ENCODE results near the gene SLC35D1.
A peak's percentile ranks its signal among the peaks of the same experiment; 100 is the strongest.
"Not testable (repeated sequence)": the region's sequence is repeated elsewhere in the genome, so short reads cannot be mapped to it uniquely, and the experiment has no call there.

SLC35D1 gene

DNA sequence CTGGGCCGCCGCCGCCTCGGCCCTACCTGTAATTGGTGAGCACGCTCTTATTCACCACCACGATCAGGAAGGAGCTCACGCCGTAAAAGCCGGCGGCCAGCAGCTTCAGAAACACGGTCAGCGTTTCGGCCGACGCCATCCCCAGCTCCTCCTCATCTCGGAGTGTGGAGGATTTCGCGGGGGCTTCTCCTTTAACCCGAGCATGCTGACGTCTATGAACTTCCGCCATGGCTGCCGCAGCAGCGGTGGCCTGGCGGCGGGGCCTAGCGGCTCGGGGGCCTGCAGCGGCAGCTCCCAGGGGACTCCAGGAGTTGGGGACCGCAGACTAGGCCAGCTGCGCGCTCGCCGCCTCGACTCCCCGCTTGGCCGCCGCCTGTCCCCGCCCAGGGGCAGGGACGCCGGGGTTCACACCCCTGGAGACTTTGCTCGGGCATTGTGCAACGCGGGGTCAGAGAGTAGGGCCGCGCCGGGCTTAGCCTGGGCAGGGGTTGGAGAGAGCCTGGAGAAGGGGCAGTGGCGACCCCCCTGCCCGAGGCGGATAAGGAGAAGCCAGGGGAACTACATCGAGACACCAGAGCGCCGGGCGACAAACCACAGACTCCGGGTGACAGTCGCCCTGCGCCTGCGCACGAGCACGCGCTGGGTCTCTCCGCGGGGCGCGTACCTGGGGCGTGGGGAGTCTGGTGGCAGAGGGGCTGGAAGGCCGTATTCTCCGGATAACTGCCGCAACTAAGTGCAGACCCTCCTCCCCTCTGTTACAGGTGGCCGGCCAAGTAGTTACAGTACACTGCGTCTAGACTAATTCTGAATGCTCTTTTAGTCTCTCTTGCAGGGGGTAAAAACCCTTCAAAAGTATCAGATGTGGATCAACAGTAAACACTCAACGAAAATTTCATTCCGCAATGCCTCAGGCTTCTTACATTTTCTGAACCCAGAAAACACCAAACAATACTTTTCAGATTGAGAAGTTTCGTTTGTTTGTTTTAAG is at the start of gene SLC35D1:
Gene SLC35D1, minus strand, starts transcription at position 364 of the 988 bp plus-strand sequence. Its CDS starts 135 bp downstream, at position 229.
- peak; percentile 95 for DNase-seq

- no peak for DNase-seq
Measured at GRCh38 chr1:67103548-67103947, 49.6 kb upstream of the SLC35D1 start.

- DNase-seq: no peak
Measured at GRCh38 chr1:67100833-67101232, 46.9 kb upstream of the SLC35D1 start.

DNA sequence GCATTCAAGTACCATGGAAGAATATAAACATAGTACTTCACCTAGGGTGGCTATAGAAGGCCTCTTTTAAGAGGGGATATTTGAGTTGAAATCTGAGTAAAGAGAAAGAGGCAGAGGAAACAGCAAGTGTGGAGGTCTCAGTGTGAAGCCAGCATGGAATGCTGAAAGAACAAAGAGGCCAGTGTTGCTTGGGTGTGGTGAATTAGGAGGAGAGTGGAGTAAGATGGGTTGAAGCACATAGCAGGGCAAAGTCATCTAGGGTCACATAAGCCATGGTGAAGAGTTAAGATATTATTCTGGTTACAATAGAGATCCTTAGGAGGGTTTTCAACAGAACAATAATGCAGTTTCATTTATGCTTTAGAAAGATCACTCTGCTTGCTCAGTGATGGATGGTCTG is 43.4 kb upstream of the SLC35D1 start:
- no peak for DNase-seq

- DNase-seq: no peak
Measured at GRCh38 chr1:67094191-67094590, 40.2 kb upstream of the SLC35D1 start.

- no peak for DNase-seq
Measured at GRCh38 chr1:67089685-67090208, 35.8 kb upstream of the SLC35D1 start.

GRCh38 chr1:67088440-67088839 is 34.5 kb upstream of the SLC35D1 start:
- no peak for DNase-seq

GRCh38 chr1:67085326-67085725 is 31.4 kb upstream of the SLC35D1 start:
- DNase-seq: no peak

GRCh38 chr1:67084765-67085318 is 30.9 kb upstream of the SLC35D1 start:
- no peak for DNase-seq

DNA sequence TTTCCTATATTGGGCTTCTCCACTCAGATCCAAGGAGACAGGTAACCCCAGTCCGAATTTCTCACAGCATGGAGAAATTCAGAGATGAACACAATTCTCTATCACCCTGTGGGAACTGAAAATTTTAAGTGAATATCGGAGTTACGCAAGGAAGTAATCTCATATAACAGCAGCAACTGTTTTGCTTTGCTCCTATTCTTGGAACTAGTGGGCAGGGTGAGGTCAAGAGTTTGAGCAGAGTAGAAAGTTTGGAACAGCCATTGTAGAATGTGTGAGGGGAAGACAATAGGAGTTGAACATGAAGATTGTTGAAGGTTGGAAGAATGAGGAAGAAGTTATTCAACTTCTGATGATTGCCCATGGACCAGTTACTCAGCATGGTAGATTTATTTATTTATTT is 24.3 kb upstream of the SLC35D1 start:
- DNase-seq: no peak

- no peak for DNase-seq
Measured at GRCh38 chr1:67077593-67077992, 23.6 kb upstream of the SLC35D1 start.

GRCh38 chr1:67072749-67073148 is 18.8 kb upstream of the SLC35D1 start:
- no peak for DNase-seq

DNA sequence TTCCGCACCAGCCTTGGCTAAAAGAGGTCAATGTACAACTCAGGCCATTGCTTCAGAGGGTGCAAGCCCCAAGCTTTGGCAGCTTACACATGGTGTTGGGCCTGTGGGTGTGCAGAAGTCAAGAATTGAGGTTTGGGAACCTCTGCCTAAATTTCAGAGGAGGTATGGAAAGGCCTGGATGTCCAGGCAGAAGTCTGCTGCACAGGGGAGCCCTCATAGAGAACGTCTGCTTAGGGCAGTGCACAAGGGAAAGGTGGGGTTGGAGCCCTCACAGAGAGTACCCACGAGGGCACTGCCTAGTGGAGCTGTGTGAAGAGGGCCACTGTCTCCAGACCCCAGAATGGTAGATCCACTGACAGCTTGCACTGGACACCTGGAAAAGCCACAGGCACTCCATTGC is 13.7 kb upstream of the SLC35D1 start:
- not testable (repeated sequence) for DNase-seq

- no peak for DNase-seq
Measured at GRCh38 chr1:67062412-67062811, 8.5 kb upstream of the SLC35D1 start.

DNA sequence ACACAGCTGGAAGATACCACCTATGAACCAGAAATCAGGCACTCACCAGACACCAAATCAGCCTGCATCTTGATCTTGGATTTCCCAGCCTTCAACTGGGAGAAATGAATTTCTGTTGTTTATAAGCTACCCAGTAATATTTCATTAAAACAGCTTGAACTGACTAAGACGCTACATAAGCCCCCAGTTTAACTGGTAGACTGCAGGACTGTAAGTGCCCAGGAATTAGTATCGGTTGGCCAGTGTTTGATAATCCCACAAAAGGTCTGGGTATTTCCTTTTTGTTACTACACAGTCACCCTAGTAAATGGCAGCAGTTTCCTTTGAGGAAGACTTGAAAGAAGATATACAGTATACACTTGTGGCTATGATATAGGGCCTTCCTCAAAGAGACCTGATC is 7.3 kb upstream of the SLC35D1 start:
- DNase-seq: no peak

DNA sequence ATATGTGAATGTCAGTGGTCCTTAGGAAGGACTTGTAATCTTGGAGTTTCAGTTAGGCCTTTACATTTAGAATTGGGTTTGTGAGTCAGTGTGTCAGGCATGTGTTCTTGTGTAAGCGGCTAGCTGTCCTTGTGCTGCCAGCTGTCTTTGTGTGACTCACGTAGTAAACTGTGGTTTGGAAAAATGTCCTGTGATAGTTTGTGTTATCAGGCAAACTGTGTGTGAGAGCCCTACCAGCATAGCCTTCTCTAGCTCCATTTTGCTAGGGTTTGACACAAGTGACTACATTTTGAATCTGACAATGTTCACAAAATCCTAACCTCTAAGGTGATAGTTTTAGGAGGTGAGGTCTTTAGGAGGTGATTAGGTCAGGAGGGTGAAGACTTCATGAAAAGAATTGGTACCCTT is 6.9 kb upstream of the SLC35D1 start:
- DNase-seq: no peak

GRCh38 chr1:67059346-67059745 is 5.4 kb upstream of the SLC35D1 start:
- DNase-seq: peak; percentile 51

GRCh38 chr1:67058761-67059160 is 4.8 kb upstream of the SLC35D1 start:
- DNase-seq: no peak

DNA sequence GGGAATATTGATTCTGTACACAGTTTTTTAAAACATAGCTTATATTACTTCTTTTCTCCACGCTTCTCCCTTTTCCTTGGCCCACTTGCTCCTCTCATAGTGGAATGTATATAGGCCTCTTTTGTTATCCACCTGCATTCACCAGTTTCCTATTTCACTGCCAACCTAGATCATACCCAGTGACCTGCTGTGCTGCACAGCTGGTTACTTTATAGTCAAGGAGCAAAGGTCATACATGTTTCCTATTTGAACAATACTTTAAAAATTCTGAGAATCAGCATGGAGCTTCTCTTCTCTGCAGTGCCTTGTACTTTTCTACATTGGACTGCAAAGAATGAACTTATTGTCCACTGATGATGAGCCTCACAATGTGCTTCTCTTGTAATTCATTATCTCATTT is 4.3 kb upstream of the SLC35D1 start:
- no peak for DNase-seq

GRCh38 chr1:67053535-67053784 is 488 bp downstream of the SLC35D1 start:
- no peak for DNase-seq

DNA sequence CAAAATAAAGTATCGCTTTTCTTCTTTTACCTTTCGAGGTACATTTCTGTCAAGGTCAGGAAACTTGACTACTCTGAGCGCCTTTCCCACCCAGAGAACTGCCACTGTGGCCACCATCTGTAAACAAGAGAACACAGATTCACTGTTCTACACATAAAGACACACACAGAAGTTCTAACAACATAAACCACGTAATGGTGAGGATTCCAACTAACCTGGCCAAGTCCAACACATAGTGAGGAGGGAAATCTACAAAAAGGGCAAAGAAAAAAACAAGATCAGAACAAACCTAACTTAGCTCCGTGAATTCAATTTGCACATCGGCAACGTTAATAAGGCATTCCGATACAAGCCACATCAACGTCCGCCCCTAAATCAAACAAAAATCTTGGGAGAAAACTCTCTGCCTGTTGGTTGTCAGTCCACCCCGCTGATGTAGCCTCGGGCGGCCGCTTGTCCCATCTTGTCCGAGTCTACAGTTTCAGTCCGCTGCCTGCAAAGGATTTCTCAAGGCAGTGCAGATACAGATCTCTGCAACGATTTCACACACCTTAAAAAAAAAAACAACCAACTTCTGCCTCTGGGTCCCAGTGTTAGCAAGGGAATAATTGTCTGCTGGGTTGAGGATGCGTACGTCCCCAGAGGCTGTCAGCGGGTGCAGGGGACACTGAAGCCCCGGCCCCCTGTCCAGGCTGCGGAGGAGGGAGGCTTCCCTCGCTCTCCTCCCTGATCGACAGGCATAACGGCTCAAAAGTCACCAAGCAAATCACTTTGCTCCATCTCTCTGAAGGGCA is 1.0 kb downstream of the SLC35D1 start:
- DNase-seq: peak; percentile 80

GRCh38 chr1:67051196-67051595 is 2.8 kb downstream of the SLC35D1 start:
- DNase-seq: no peak

GRCh38 chr1:67044631-67045270 is 9.2 kb downstream of the SLC35D1 start:
- no peak for DNase-seq
